GM23338 (cell line): ENCODE measurements around the gene TMEM127. TPM values are rescaled to one million over a fixed set of nuclear protein-coding genes. Genes with fewer than 3 reads are reported as not detected.
A peak's percentile ranks its signal among the peaks of the same experiment; 100 is the strongest.

Source experiments
- ATAC-seq: fragments of 200-7000 bp; cut with Tn5 transposase; 3 replicates; pipeline ENCODE4 v1.9.1; 2020
- DNase-seq: peaks from one replicate; pipeline ENCODE4 v3.0.0-alpha.2; 2015; ENCODE audit warnings: low spot score
- H2AFZ ChIP-seq: fragments of 200-600 bp; sonication (generic); 2 replicates; pipeline ENCODE4 v1.8.0; 2016; ENCODE audit warnings: antibody characterized with exemption, mild to moderate bottlenecking, moderate library complexity
- H3F3A ChIP-seq: fragments of 200-600 bp; sonication (generic); replicated peaks from 2 replicates; pipeline ENCODE4 v1.8.0; 2017; ENCODE audit warnings: antibody characterized with exemption, mixed run types, low read depth
- H3K27ac ChIP-seq: fragments of 200-600 bp; sonication (generic); 2 replicates; pipeline ENCODE4 v1.6.1; 2016; ENCODE audit warnings: low read depth
- H3K27me3 ChIP-seq: fragments of 200-600 bp; sonication (generic); 2 replicates; pipeline ENCODE4 v1.8.0; 2016; ENCODE audit warnings: mild to moderate bottlenecking, mixed run types, moderate library complexity; ENCODE audit not compliant: insufficient read depth
- H3K36me3 ChIP-seq: fragments of 200-600 bp; sonication (generic); 2 replicates; pipeline ENCODE4 v1.8.0; 2016; ENCODE audit warnings: mild to moderate bottlenecking; ENCODE audit not compliant: insufficient read depth
- H3K4me1 ChIP-seq: fragments of 200-600 bp; sonication (generic); 2 replicates; pipeline ENCODE4 v1.8.0; 2016; ENCODE audit warnings: mild to moderate bottlenecking, moderate library complexity; ENCODE audit not compliant: insufficient read depth
- H3K4me2 ChIP-seq: fragments of 200-600 bp; sonication (generic); 2 replicates; pipeline ENCODE4 v1.7.1; 2017; ENCODE audit warnings: mixed run types
- H3K4me3 ChIP-seq: fragments of 200-600 bp; sonication (generic); 2 replicates; pipeline ENCODE4 v1.6.1; 2016; ENCODE audit warnings: mixed run types
- H3K79me2 ChIP-seq: fragments of 200-600 bp; sonication (generic); replicated peaks from 2 replicates; pipeline ENCODE4 v1.8.0; 2017; ENCODE audit warnings: mild to moderate bottlenecking; ENCODE audit not compliant: insufficient read depth
- H3K9me2 ChIP-seq: fragments of 200-600 bp; sonication (generic); 2 replicates; pipeline ENCODE4 v1.8.0; 2017; ENCODE audit not compliant: insufficient read depth
- H4K20me1 ChIP-seq: fragments of 200-600 bp; sonication (generic); replicated peaks from 2 replicates; pipeline ENCODE4 v1.8.0; 2017; ENCODE audit warnings: mild to moderate bottlenecking; ENCODE audit not compliant: insufficient read depth
- H3K27ac Mint-ChIP-seq: 2 replicates; pipeline ENCODE4 v1.8.0; 2020; ENCODE audit warnings: inconsistent platforms, mild to moderate bottlenecking, moderate library complexity, mixed read lengths
- H3K27me3 Mint-ChIP-seq: 3 replicates; pipeline ENCODE4 v1.8.0; 2022; ENCODE audit warnings: low read depth, mild to moderate bottlenecking, moderate library complexity, mixed read lengths, inconsistent platforms; ENCODE audit not compliant: insufficient read depth, poor library complexity
- H3K36me3 Mint-ChIP-seq: 3 replicates; pipeline ENCODE4 v1.8.0; 2021; ENCODE audit warnings: low read depth, mild to moderate bottlenecking, inconsistent platforms, moderate library complexity, mixed read lengths
- H3K4me1 Mint-ChIP-seq: 3 replicates; pipeline ENCODE4 v1.8.0; 2020; ENCODE audit warnings: mild to moderate bottlenecking, inconsistent platforms, mixed read lengths
- H3K4me3 Mint-ChIP-seq: 3 replicates; pipeline ENCODE4 v1.8.0; 2021; ENCODE audit warnings: moderate library complexity, mild to moderate bottlenecking, inconsistent platforms, mixed read lengths
- H3K9me3 Mint-ChIP-seq: 3 replicates; pipeline ENCODE4 v1.8.0; 2020; ENCODE audit warnings: moderate library complexity, mild to moderate bottlenecking, inconsistent platforms, mixed read lengths
- EZH2 ChIP-seq: fragments of 200-600 bp; sonication (generic); IDR thresholded peaks from one replicate; pipeline ENCODE4 v1.8.0; 2017; ENCODE audit warnings: antibody characterized with exemption, mild to moderate bottlenecking, low read depth; ENCODE audit not compliant: unreplicated experiment
- JUNB ChIP-seq: IDR thresholded peaks from one replicate; pipeline ENCODE4 v1.6.1; 2016; ENCODE audit warnings: antibody characterized with exemption; ENCODE audit not compliant: unreplicated experiment
- NANOG ChIP-seq: IDR thresholded peaks from 2 replicates; pipeline ENCODE4 v1.6.1; 2016; ENCODE audit warnings: antibody characterized with exemption, borderline replicate concordance
- POLR2AphosphoS5 ChIP-seq: IDR thresholded peaks from 2 replicates; pipeline ENCODE4 v1.6.1; 2016; ENCODE audit warnings: antibody characterized with exemption, low read depth
- ZNF114 ChIP-seq: fragments of 250-450 bp; sonication (Bioruptor Pico); IDR thresholded peaks from 2 replicates; pipeline ENCODE4 v1.5.0; 2020; ENCODE audit warnings: mild to moderate bottlenecking, moderate library complexity
- ZNF331 ChIP-seq: fragments of 250-450 bp; sonication (Bioruptor Pico); IDR thresholded peaks from 2 replicates; pipeline ENCODE4 v1.5.0; 2020; ENCODE audit warnings: low read depth, mild to moderate bottlenecking, moderate library complexity
- polyA plus RNA-seq: library from polyadenylated mRNA; unstranded; fragments of >200 nt; fragmentation: Nextera tagmentation; extraction: Ambion mirVana; gene quantifications from 2 replicates; pipeline ENCODE4 v1.2.1, GENCODE V29; 2016
- total RNA-seq: library from RNA; depleted of rRNA; stranded (reverse); fragments of >200 nt; shearing (Covaris generic); gene quantifications from 2 replicates; pipeline ENCODE4 v1.2.3, GENCODE V29; 2014
- TF ChIP-seq, protein P1 (sequence below): IDR thresholded peaks from one replicate; pipeline ENCODE4 v1.6.1; 2018; ENCODE audit warnings: antibody characterized with exemption; ENCODE audit not compliant: unreplicated experiment
- TF ChIP-seq, protein P2 (sequence below): IDR thresholded peaks from 2 replicates; pipeline ENCODE4 v1.6.1; 2016; ENCODE audit warnings: antibody characterized with exemption
- TF ChIP-seq, protein P3 (sequence below), 2 experiments: fragments of 200-600 bp in 1 of 2; sonication (generic) in 1 of 2; conservative IDR thresholded peaks; 2 replicates each; pipeline versions ENCODE4 v1.5.1 to v1.6.1; 2016 to 2017; ENCODE audit warnings: antibody characterized with exemption in 2 of 2, low read depth in 2 of 2, mild to moderate bottlenecking in 2 of 2, moderate library complexity in 1 of 2

TMEM127 gene
- total and polyA plus RNA-seq, 2 experiments from 2014 or later: 4.9 to 19.9 TPM

DNA sequence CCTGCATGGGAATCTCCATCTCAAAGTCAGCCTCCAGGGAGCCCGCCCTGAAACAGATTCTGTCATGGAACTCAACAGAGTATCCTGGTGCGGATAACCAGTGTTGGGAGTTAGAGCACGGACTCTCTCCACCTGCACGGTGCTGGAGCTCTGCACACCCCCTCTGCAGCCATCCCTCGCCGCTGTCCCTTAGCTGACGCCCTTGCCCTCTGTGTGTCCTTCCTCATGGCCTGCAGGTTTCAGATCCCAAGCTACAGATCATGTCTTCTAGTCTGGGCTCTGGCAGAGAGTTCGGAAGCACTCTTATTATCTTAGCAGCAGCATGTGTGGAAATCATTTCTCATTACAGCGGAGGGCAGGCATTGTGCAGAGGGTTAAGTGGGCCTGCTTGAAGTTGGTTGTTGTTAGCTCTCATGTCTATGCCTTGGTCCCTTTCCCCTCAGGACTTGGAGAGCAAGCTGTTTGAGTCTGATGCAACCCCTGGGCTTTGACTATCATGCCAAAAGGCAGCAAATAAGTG lies 26.0 kb downstream of the TMEM127 start:
- Mint-ChIP-seq H3K9me3 (no peaks in the 10 kb centered on the region), H3K4me3 (no peak overlapping the region), H3K36me3 (no peaks in the 10 kb centered on the region), H3K27ac (peak overlapping the region; percentile 63), H3K4me1 (peaks cover 15% of the 10 kb centered on the region), H3K27me3 (peaks cover 4% of the 10 kb centered on the region)
- Histone ChIP-seq H3K4me1 (no peaks in the 10 kb centered on the region; the same call in 1 of the 2 replicates), H3K9me2 (peaks cover 4% of the 10 kb centered on the region; the same call in 1 of the 2 replicates), H3K4me2 (no peak overlapping the region), H3K27me3 (no peaks in the 10 kb centered on the region), H3F3A (no peaks in the 10 kb centered on the region), H2AFZ (no peak overlapping the region), H4K20me1 (no peaks in the 10 kb centered on the region), H3K79me2 (no peaks in the 10 kb centered on the region), H3K4me3 (no peak overlapping the region), H3K36me3 (no peaks in the 10 kb centered on the region), H3K27ac (no peak overlapping the region)
- TF ChIP-seq, protein P1, sequence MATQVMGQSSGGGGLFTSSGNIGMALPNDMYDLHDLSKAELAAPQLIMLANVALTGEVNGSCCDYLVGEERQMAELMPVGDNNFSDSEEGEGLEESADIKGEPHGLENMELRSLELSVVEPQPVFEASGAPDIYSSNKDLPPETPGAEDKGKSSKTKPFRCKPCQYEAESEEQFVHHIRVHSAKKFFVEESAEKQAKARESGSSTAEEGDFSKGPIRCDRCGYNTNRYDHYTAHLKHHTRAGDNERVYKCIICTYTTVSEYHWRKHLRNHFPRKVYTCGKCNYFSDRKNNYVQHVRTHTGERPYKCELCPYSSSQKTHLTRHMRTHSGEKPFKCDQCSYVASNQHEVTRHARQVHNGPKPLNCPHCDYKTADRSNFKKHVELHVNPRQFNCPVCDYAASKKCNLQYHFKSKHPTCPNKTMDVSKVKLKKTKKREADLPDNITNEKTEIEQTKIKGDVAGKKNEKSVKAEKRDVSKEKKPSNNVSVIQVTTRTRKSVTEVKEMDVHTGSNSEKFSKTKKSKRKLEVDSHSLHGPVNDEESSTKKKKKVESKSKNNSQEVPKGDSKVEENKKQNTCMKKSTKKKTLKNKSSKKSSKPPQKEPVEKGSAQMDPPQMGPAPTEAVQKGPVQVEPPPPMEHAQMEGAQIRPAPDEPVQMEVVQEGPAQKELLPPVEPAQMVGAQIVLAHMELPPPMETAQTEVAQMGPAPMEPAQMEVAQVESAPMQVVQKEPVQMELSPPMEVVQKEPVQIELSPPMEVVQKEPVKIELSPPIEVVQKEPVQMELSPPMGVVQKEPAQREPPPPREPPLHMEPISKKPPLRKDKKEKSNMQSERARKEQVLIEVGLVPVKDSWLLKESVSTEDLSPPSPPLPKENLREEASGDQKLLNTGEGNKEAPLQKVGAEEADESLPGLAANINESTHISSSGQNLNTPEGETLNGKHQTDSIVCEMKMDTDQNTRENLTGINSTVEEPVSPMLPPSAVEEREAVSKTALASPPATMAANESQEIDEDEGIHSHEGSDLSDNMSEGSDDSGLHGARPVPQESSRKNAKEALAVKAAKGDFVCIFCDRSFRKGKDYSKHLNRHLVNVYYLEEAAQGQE: no peak
- TF ChIP-seq EZH2 (no peak), NANOG (no peak), POLR2AphosphoS5 (no peak)
- TF ChIP-seq, protein P2, sequence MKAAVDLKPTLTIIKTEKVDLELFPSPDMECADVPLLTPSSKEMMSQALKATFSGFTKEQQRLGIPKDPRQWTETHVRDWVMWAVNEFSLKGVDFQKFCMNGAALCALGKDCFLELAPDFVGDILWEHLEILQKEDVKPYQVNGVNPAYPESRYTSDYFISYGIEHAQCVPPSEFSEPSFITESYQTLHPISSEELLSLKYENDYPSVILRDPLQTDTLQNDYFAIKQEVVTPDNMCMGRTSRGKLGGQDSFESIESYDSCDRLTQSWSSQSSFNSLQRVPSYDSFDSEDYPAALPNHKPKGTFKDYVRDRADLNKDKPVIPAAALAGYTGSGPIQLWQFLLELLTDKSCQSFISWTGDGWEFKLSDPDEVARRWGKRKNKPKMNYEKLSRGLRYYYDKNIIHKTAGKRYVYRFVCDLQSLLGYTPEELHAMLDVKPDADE: no peak
- ATAC-seq (no peak), DNase-seq (peak; percentile 23)

DNA sequence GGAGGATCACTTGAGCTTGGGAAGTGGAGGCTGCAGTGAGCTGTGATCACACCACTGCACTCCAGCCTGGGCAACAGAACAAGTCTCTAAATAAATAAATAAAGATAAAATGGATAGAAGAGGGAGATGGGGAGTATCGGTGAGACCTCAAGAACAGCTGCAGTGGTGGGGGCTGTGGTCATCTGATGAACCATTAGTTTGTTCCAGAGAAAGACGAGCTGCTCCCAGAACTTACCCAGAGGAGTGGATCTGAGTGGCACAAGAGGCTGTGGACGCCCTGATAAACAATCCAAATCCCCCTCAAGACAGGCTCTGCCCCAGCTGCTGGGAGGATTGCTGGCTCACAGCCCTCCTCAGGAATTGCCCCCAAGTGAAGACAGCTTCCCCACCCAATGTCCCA lies 26.7 kb downstream of the TMEM127 start:
- H2AFZ ChIP-seq: no peak overlapping the region

More for the DNA sequence above, 26.7 kb downstream of the TMEM127 start:
- Histone ChIP-seq H3K4me2 (no peak overlapping the region), H3K9me2 (peaks cover 4% of the 10 kb centered on the region; the same call in 1 of the 2 replicates), H3K4me1 (no peaks in the 10 kb centered on the region; the same call in 1 of the 2 replicates), H4K20me1 (no peaks in the 10 kb centered on the region), H3K27me3 (no peaks in the 10 kb centered on the region), H3F3A (no peaks in the 10 kb centered on the region), H3K36me3 (no peaks in the 10 kb centered on the region), H3K27ac (no peak overlapping the region), H3K4me3 (no peak overlapping the region), H3K79me2 (no peaks in the 10 kb centered on the region)
- Mint-ChIP-seq H3K27me3 (peaks cover 4% of the 10 kb centered on the region), H3K4me1 (peaks cover 16% of the 10 kb centered on the region), H3K36me3 (no peaks in the 10 kb centered on the region), H3K9me3 (no peaks in the 10 kb centered on the region), H3K27ac (no peak overlapping the region), H3K4me3 (no peak overlapping the region)
- ATAC-seq (no peak), DNase-seq (no peak)
- TF ChIP-seq, protein P2: no peak
- TF ChIP-seq ZNF331: no peak
- TF ChIP-seq ZNF114 (CRISPR knock-in tag): no peak
- TF ChIP-seq JUNB: no peak
- TF ChIP-seq, protein P3, sequence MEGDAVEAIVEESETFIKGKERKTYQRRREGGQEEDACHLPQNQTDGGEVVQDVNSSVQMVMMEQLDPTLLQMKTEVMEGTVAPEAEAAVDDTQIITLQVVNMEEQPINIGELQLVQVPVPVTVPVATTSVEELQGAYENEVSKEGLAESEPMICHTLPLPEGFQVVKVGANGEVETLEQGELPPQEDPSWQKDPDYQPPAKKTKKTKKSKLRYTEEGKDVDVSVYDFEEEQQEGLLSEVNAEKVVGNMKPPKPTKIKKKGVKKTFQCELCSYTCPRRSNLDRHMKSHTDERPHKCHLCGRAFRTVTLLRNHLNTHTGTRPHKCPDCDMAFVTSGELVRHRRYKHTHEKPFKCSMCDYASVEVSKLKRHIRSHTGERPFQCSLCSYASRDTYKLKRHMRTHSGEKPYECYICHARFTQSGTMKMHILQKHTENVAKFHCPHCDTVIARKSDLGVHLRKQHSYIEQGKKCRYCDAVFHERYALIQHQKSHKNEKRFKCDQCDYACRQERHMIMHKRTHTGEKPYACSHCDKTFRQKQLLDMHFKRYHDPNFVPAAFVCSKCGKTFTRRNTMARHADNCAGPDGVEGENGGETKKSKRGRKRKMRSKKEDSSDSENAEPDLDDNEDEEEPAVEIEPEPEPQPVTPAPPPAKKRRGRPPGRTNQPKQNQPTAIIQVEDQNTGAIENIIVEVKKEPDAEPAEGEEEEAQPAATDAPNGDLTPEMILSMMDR (conservative IDR thresholded peaks at IDR 0.05; ENCODE audit: low read depth in 2 of 2): no peak
